Spleen (tissue), 11 donors: ENCODE data around the gene SLC26A8. TPM values are rescaled to one million over a fixed set of nuclear protein-coding genes. Genes with fewer than 3 reads are reported as not detected.
"Not testable (repeated sequence)": the region's sequence is repeated elsewhere in the genome, so short reads cannot be mapped to it uniquely, and the experiment has no call there.

ENCODE experiments used
- DNase-seq: peaks from one replicate; pipeline ENCODE4 v3.0.0-alpha.2; 2020
- H3K27ac ChIP-seq, 8 donors: fragments of 200-600 bp; sonication (generic) in 7 of 8; 1 replicate in 4 of 8; 2 replicates in 4 of 8; pipeline versions ENCODE4 v1.5.0 to v1.8.0; 2016 to 2021; ENCODE audit warnings: inconsistent platforms in 4 of 8, mild to moderate bottlenecking in 4 of 8, moderate library complexity in 1 of 8
- H3K27me3 ChIP-seq, 7 donors: fragments of 200-600 bp; sonication (generic) in 6 of 7; replicated peaks in 1 of 7; 1 replicate in 4 of 7; 2 replicates in 3 of 7; pipeline versions ENCODE4 v1.5.0 to v1.8.0; 2016 to 2021; ENCODE audit warnings: inconsistent platforms in 3 of 7, mild to moderate bottlenecking in 1 of 7
- H3K36me3 ChIP-seq, 6 donors: fragments of 200-600 bp; sonication (generic) in 5 of 6; 1 replicate in 4 of 6; 2 replicates in 2 of 6; pipeline versions ENCODE4 v1.5.0 to v1.8.0; 2016 to 2021; ENCODE audit warnings: inconsistent platforms in 2 of 6
- H3K4me1 ChIP-seq, 6 donors: fragments of 200-600 bp; sonication (generic) in 5 of 6; 1 replicate in 3 of 6; 2 replicates in 3 of 6; pipeline versions ENCODE4 v1.5.0 to v1.8.0; 2016 to 2021; ENCODE audit warnings: inconsistent platforms in 3 of 6
- H3K4me3 ChIP-seq, 8 donors: fragments of 200-600 bp; sonication (generic) in 7 of 8; 1 replicate in 4 of 8; 2 replicates in 4 of 8; pipeline versions ENCODE4 v1.5.0 to v1.8.0; 2016 to 2021; ENCODE audit warnings: inconsistent platforms in 4 of 8, mild to moderate bottlenecking in 4 of 8, moderate library complexity in 2 of 8
- H3K9me3 ChIP-seq, 8 donors: fragments of 200-600 bp; sonication (generic) in 7 of 8; 1 replicate in 4 of 8; 2 replicates in 4 of 8; pipeline versions ENCODE4 v1.5.0 to v1.8.0; 2016 to 2021; ENCODE audit warnings: inconsistent platforms in 4 of 8
- POLR2A ChIP-seq, 3 donors: fragments of 450-650 bp; IDR thresholded peaks; one replicate each; pipeline ENCODE4 v1.5.1; 2017; ENCODE audit warnings: antibody characterized with exemption in 3 of 3, mild to moderate bottlenecking in 1 of 3
- POLR2AphosphoS5 ChIP-seq, 3 donors: sonication (generic); formaldehyde crosslinking; IDR thresholded peaks; one replicate each; pipeline ENCODE4 v1.5.1; 2017; ENCODE audit warnings: antibody characterized with exemption in 3 of 3
- WGBS, 5 donors: extraction: QIAGEN DNeasy Blood & Tissue Kit in 3 of 5; methylation state at CpG; one replicate each; pipeline versions ENCODE4 v1.1.5 to v1.1.7; 2013 to 2018; 5-methylcytosine and 5-hydroxymethylcytosine counted together
- intact Hi-C: fragments of 100-400 bp; cut with DNase I; formaldehyde crosslinking; loops from one replicate; pipeline ENCODE4 v1.15.0; 2023; ENCODE audit warnings: low total_unique reads
- polyA plus RNA-seq, 3 donors: library from polyadenylated mRNA; stranded (reverse); fragments of 200-250 nt; gene quantifications; one replicate each; pipeline ENCODE4 v1.2.1, GENCODE V29; 2013
- total RNA-seq, 7 donors: library from RNA; depleted of rRNA in 3 of 7; stranded (reverse); fragments of >200 nt in 3 of 7; fragmentation: NEBNext Ultra II Directional in 4 of 7; extraction: Animal tissue kit (Norgen Biotek cat#: 25700) in 4 of 7; gene quantifications; one replicate each; pipeline versions ENCODE4 v1.1.0 to v1.2.1, GENCODE V29; 2016 to 2021
- TF ChIP-seq, protein P1 (sequence below), 11 experiments: fragments of 200-600 bp in 7 of 11; fragments of 450-650 bp in 4 of 11; sonication (generic) in 4 of 11; IDR thresholded peaks in 8 of 11; conservative IDR thresholded peaks in 3 of 11; 1 replicate in 7 of 11; 2 replicates in 4 of 11; pipeline versions ENCODE4 v1.4.0 to v1.8.0; 2016 to 2021; ENCODE audit warnings: antibody characterized with exemption in 11 of 11, inconsistent platforms in 4 of 11, mild to moderate bottlenecking in 1 of 11
- donor health status: healthy with polysubstance abuse.
- donor health status: DM: no; HTN: no; CAD: no; lungs with moderate emphysema.
- donor health status: DM: no; HTN: no; CAD: no.
- donor health status: Bipolar disorder and iron deficiency.
- donor health status: healthy.
- donor health status: DM: no; HTN: no; CAD: no.
- donor health status: DM: yes; HTN: yes; CAD: no.

Gene SLC26A8
- total and polyA plus RNA-seq, 10 donors, result 0.11 to 7.8 (median 2.5) TPM

DNA sequence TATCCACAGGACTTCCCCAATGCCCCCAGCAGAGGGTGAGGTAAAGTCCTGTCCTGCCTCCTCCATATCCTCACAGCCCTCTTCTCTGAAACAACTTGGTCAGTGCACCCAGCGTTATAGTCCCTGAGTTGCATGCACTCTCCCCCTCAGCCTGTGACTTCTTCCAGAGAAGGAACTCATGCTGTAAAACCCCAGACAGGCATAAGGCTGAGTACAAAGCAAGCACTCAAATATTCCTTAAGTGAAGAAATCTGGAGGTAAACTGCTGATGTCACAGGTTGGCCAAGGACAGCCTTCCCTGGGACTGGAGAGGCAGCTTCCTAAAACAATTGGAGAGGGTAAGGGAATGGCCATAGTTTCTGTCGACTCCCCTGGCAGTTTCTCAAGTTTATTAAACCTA is 90.6 kb downstream of the SLC26A8 start:
- TF ChIP-seq POLR2AphosphoS5 (IDR thresholded peaks at IDR 0.05) (no peak), POLR2A (IDR thresholded peaks at IDR 0.05) (no peak)
- TF ChIP-seq, protein P1, sequence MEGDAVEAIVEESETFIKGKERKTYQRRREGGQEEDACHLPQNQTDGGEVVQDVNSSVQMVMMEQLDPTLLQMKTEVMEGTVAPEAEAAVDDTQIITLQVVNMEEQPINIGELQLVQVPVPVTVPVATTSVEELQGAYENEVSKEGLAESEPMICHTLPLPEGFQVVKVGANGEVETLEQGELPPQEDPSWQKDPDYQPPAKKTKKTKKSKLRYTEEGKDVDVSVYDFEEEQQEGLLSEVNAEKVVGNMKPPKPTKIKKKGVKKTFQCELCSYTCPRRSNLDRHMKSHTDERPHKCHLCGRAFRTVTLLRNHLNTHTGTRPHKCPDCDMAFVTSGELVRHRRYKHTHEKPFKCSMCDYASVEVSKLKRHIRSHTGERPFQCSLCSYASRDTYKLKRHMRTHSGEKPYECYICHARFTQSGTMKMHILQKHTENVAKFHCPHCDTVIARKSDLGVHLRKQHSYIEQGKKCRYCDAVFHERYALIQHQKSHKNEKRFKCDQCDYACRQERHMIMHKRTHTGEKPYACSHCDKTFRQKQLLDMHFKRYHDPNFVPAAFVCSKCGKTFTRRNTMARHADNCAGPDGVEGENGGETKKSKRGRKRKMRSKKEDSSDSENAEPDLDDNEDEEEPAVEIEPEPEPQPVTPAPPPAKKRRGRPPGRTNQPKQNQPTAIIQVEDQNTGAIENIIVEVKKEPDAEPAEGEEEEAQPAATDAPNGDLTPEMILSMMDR (IDR thresholded peaks at IDR 0.05 in 8 of 11, conservative IDR thresholded peaks at IDR 0.05 in 3 of 11), result no peak
- H3K27me3 ChIP-seq, result no peaks in the 10 kb centered on the region
- H3K4me3 ChIP-seq, result no peak overlapping the region
- no peaks in the 10 kb centered on the region for H3K4me1 ChIP-seq
- H3K27ac ChIP-seq, result no peak overlapping the region
- intact Hi-C loops, result no loop called here
- DNase-seq, result no peak
- 59 to 67% (median 64%) methylated on average over 2 of the region's 2 CpGs for whole genome bisulfite sequencing, 5 donors
- H3K36me3 ChIP-seq, result no peaks in the 10 kb centered on the region
- no peaks in the 10 kb centered on the region for H3K9me3 ChIP-seq

DNA sequence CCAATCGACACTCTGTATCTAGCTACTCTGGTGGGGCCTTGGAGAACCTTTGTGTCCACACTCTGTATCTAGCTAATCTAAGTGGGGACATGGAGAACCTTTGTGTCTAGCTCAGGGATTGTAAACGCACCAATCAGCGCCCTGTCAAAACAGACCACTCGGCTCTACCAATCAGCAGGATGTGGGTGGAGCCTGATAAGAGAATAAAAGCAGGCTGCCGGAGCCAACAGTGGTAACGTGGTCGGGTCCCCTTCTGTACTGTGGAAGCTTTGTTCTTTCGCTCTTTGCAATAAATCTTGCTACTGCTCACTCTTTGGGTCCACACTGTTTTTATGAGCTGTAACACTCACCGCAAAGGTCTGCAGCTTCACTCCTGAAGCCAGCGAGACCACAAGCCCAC is 92.6 kb downstream of the SLC26A8 start:
- H3K27me3 ChIP-seq, H3K36me3 ChIP-seq, H3K4me3 ChIP-seq, intact Hi-C loops, DNase-seq, H3K9me3 ChIP-seq, H3K27ac ChIP-seq, H3K4me1 ChIP-seq: not testable (repeated sequence)
- 71 to 86% (median 83%) methylated on average over 9 to 10 of the region's 10 CpGs for WGBS, 5 donors

DNA sequence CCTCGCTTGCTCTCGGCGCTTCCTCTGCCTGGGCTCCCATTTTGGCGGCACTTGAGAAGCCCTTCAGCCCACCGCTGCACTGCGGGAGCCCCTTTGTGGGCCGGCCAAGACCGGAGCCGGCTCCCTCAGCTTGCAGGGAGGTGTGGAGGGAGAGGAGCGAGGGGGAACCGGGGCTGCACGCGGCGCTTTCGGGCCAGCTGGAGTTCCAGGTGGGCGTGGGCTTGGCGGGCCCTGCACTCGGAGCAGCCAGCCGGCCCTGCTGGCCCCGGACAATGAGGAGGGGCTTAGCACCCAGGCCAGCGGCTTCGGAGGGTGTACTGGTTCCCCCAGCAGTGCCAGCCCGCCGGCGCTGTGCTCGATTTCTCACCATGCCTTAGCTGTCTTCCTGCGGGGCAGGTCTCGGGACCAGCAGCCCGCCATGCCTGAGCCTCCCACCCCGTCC is 93.3 kb downstream of the SLC26A8 start:
- no peak for DNase-seq
- no peaks in the 10 kb centered on the region for H3K27me3 ChIP-seq
- no peak for TF ChIP-seq POLR2AphosphoS5 (IDR thresholded peaks at IDR 0.05)
- TF ChIP-seq, protein P1 (IDR thresholded peaks at IDR 0.05 in 8 of 11, conservative IDR thresholded peaks at IDR 0.05 in 3 of 11), result no peak
- no peak for TF ChIP-seq POLR2A (IDR thresholded peaks at IDR 0.05)
- WGBS, 5 donors, result 92 to 97% (median 94%) methylated on average over 14 to 30 of the region's 30 CpGs
- intact Hi-C loops, result no loop called here
- H3K9me3 ChIP-seq, result no peaks in the 10 kb centered on the region
- no peaks in the 10 kb centered on the region for H3K4me1 ChIP-seq
- no peak overlapping the region for H3K27ac ChIP-seq
- H3K4me3 ChIP-seq, result no peak overlapping the region
- no peaks in the 10 kb centered on the region for H3K36me3 ChIP-seq

DNA sequence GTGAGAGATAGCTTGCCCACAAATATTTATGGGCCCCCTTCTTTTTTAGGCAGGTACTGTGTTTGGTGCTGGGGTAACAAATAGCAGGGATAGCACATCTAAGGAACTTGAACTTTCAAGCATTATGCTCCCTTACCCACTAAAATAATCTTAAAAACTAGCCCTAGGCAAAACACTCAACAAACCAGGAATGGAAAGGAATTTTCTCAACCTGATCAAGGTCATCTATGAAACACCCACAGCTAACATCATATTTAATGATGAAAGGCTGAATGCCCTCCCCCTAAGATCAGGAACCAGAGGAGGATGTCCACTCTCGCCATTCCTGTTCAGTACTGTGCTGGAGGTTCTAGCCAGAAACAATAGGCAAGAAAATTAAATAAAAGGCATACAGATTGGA is 94.8 kb downstream of the SLC26A8 start:
- H3K27ac ChIP-seq, result no peak overlapping the region
- no peaks in the 10 kb centered on the region for H3K27me3 ChIP-seq
- no peaks in the 10 kb centered on the region for H3K36me3 ChIP-seq
- intact Hi-C loops, result no loop called here
- no peak for DNase-seq
- H3K4me3 ChIP-seq, result no peak overlapping the region
- TF ChIP-seq POLR2A (IDR thresholded peaks at IDR 0.05), result no peak
- 81 to 92% (median 84%) methylated on average over 1 of the region's 1 CpG for WGBS, 5 donors
- H3K4me1 ChIP-seq, result no peaks in the 10 kb centered on the region
- H3K9me3 ChIP-seq, result no peaks in the 10 kb centered on the region

DNA sequence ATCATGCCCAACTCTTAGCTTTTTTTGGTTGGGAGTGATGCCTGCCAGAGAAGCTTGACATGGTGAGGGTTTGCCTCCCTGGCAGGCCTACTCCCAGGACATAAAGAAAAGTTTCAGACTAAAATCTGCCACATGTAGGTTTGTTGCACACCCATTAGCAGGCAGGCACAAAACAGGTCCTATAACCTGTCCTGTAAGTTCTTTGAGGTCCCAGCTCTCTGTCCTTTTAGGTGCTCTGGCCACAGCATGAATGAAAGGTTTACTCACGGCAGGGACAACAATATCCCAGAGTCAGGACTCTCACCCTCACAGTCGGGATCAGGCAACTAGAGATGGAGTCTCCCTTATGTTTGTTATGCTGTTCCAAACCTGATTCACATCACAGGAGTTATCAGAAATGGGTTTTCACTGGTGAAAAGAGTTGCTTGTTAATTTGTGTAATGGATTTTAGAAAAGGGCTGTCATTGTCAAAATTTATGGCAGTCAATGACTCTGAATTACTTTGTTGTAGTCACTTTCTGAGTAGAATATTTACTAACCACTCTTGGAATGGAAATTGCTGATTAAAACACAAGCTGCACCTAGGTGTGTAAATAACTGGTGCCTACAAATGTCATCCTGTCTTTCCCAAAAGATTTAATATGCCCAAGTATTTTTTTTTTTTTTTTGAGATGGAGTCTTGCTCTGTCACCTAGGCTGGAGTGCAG is 97.8 kb downstream of the SLC26A8 start:
- Histone ChIP-seq H3K9me3 (no peaks in the 10 kb centered on the region), H3K27me3 (no peaks in the 10 kb centered on the region), H3K27ac (no peak overlapping the region), H3K36me3 (no peaks in the 10 kb centered on the region), H3K4me3 (no peak overlapping the region), H3K4me1 (peaks cover 4 to 10% (median 6%) of the 10 kb centered on the region in 6 donors)
- DNase-seq, result no peak
- intact Hi-C loops, result no loop called here
- no peak for TF ChIP-seq POLR2AphosphoS5 (IDR thresholded peaks at IDR 0.05)
- TF ChIP-seq, protein P1 (IDR thresholded peaks at IDR 0.05 in 8 of 11, conservative IDR thresholded peaks at IDR 0.05 in 3 of 11), result no peak
- no peak for TF ChIP-seq POLR2A (IDR thresholded peaks at IDR 0.05)
- WGBS, 5 donors, result 84 to 100% (median 89%) methylated on average over 2 of the region's 2 CpGs
